Kidney epithelial cell (primary cell): ENCODE results near the gene RPS6KA2. TPM values are rescaled to one million over a fixed set of nuclear protein-coding genes. Genes with fewer than 3 reads are reported as not detected.
"Not testable (repeated sequence)": the region's sequence is repeated elsewhere in the genome, so short reads cannot be mapped to it uniquely, and the experiment has no call there.

ENCODE experiments used
- DNase-seq: peaks from one replicate; pipeline ENCODE4 v3.0.0-alpha.2; 2010; ENCODE audit warnings: low read depth
- H3K27me3 ChIP-seq: 2 replicates; pipeline ENCODE4 v1.6.0; 2011; ENCODE audit warnings: low read length; ENCODE audit not compliant: control insufficient read depth, insufficient read depth
- H3K36me3 ChIP-seq: 2 replicates; pipeline ENCODE4 v1.5.1; 2011; ENCODE audit warnings: low read length; ENCODE audit not compliant: control insufficient read depth, insufficient read depth
- H3K4me3 ChIP-seq: 2 replicates; pipeline ENCODE4 v1.5.1; 2011; ENCODE audit warnings: low read depth, mild to moderate bottlenecking, control low read depth, low read length
- CTCF ChIP-seq: IDR thresholded peaks from 2 replicates; pipeline ENCODE4 v1.5.1; 2011; ENCODE audit warnings: mild to moderate bottlenecking, moderate library complexity, low read length, control low read depth, inconsistent platforms; ENCODE audit not compliant: insufficient read depth, poor library complexity, severe bottlenecking
- total RNA-seq: library from RNA; depleted of rRNA; stranded (reverse); fragments of >200 nt; gene quantifications from 2 replicates; pipeline ENCODE4 v1.2.3, GENCODE V29; 2015

RPS6KA2 gene
- total RNA-seq, 1 donor from 2014 or later, result 51.9 TPM

- no peaks in the 10 kb centered on the region for H3K36me3 ChIP-seq
- no peaks in the 10 kb centered on the region for H3K27me3 ChIP-seq
- H3K4me3 ChIP-seq, result no peak overlapping the region
- TF ChIP-seq CTCF, result no peak
- DNase-seq, result no peak
Observed at GRCh38 chr6:166584853-166585429, 42.1 kb downstream of the RPS6KA2 start.

GRCh38 chr6:166584155-166584554, 42.9 kb downstream of the RPS6KA2 start:
- Histone ChIP-seq H3K36me3 (no peaks in the 10 kb centered on the region), H3K27me3 (no peaks in the 10 kb centered on the region), H3K4me3 (no peak overlapping the region)
- TF ChIP-seq CTCF, result no peak
- no peak for DNase-seq

- Histone ChIP-seq H3K27me3 (no peaks in the 10 kb centered on the region), H3K36me3 (no peaks in the 10 kb centered on the region), H3K4me3 (no peak overlapping the region)
- TF ChIP-seq CTCF, result no peak
- DNase-seq, result no peak
Observed at GRCh38 chr6:166583230-166583965, 43.7 kb downstream of the RPS6KA2 start.

GRCh38 chr6:166582258-166582657, 44.8 kb downstream of the RPS6KA2 start:
- no peak for DNase-seq
- H3K4me3 ChIP-seq, result no peak overlapping the region
- no peak for TF ChIP-seq CTCF
- H3K27me3 ChIP-seq, result no peaks in the 10 kb centered on the region
- H3K36me3 ChIP-seq, result no peaks in the 10 kb centered on the region

GRCh38 chr6:166581801-166582200, 45.2 kb downstream of the RPS6KA2 start:
- not testable (repeated sequence) for H3K36me3 ChIP-seq, H3K4me3 ChIP-seq, H3K27me3 ChIP-seq, DNase-seq

- Histone ChIP-seq H3K36me3 (no peaks in the 10 kb centered on the region), H3K27me3 (no peaks in the 10 kb centered on the region), H3K4me3 (no peak overlapping the region)
- no peak for TF ChIP-seq CTCF
- no peak for DNase-seq
Observed at GRCh38 chr6:166581091-166581511, 46.0 kb downstream of the RPS6KA2 start.
